HG03558 (cell line): ENCODE results near the gene LGALS4.
"Not testable (repeated sequence)": the region's sequence is repeated elsewhere in the genome, so short reads cannot be mapped to it uniquely, and the experiment has no call there.

ENCODE experiments used
- ATAC-seq: cut with Tn5 transposase; IDR thresholded peaks from one replicate; pipeline ENCODE4 v1.9.1; 2021; ENCODE audit warnings: moderate number of reproducible peaks; ENCODE audit not compliant: unreplicated experiment; ENCODE audit errors: extremely low read depth

The LGALS4 gene

DNA sequence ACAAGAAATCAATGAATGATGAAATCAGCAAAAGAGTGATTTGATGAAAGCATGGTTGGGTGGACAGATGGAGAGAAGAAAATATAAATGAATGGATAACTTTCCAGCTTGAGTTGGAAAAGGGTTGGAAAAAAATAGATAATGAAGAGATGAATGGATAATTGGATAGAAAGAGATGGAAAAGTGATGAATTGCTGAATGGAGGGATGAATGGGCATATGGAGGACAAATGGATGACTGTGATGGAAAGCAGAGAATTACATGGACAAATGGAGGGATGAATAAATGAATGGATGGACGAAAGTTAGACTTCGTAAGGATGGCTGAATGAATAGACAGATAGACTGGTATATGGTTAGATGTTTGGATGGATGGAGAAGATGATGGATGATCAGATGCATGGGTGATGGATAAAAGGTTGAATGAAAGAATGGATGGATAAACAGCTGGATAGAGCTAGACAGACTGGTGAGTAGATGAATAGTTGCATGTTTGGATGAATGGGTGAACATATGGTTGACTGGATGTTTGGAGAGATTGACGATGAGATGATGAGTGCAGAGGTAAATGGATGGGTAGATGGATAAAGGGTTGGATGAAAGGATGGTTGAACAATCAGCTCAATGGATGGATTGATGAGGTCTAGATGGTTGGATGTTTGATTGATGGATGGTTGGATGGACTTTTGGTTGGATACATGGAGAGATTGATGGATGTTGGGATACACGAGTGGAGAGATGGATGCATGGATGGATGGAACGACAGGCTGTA, 12.0 kb downstream of the LGALS4 start:
- no peak for ATAC-seq

DNA sequence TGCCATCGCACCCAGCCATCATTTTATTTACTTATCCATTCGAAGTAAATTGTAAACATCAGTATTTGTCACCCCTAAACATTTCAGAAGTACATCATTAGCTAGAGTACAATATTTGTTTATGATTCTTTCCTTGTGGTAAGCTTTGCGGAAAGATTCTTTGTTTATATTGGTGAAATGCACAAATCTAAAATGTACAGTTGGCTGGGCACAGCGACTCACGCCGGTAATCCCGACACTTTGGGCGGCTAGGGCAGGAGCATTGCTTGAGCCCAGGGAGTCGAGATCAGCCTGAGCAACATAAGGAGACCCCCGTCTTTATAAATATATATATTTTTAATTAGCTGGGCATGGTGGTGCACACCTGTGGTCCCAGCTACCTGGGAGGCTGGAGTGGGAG, 13.6 kb downstream of the LGALS4 start:
- ATAC-seq = no peak

DNA sequence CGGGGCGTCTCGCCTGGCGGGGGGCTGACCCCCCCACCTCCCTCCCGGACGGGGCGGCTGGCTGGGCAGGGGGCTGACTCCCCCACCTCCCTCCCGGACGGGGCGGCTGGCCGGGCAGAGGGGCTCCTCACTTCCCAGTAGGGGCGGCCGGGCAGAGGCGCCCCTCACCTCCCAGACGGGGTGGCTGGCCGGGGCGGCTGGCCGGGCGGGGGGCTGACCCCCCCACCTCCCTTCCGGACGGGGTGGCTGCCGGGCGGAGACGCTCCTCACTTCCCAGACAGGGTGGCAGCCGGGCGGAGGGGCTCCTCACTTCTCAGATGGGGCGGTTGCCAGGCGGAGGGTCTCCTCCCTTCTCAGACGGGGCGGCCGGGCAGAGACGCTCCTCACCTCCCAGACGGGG, 15.0 kb downstream of the LGALS4 start:
- ATAC-seq = not testable (repeated sequence)

DNA sequence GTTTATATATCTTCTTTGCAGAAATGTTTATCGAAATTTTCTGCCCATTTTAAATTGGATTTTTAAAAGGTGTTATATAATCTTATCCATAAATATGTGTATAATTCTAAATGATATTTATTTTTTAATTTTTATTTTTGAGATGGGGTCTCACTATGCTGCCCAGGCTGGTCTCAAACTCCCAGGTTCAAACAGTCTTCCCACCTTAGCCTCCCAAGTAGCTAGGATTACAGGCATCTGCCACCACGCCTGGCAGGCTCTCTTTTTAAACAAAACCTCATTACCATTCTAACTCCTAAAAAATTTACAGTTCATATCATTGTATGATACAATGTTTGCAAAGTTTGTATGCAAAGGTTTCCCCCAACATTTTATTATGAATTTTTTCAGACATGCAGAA, 16.6 kb downstream of the LGALS4 start:
- ATAC-seq = no peak

DNA sequence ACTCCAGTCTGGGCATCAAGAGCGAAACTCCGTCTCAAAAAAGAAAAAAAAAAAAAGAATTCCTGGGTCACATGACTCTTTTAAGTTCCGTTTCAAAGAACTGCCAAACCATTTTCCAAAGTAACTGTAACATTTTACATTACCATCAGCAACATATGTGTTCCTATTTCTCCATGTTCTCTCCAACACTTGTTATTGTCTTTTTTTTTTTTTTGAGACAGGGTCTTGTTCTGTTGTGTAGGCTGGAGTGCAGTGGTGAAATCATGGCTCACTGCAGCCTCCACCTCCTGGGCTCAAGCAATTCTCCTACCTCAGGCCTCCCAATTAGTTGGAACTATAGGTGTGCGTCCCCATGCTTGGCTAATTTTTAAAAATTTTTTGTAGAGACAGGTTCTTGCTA, 17.2 kb downstream of the LGALS4 start:
- no peak for ATAC-seq

DNA sequence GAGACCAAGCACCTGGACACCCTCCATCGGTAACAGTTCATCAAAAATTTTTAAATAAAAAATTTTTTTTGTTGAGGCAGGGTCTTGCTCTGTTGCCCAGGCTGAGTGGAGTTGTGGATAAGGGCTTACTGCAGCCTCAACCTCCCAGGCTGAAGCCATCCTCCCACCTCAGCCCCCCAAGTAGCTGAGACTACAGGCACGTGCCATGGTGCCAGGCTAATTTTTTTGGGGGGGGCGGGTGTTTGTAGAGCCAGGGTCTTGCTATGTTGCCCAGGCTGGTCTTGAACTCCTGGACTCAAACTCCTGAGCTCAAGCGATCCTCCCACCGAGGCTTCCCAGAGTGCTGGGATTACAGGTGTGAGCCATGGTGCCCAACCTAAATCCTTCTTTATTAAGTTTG, 19.1 kb downstream of the LGALS4 start:
- ATAC-seq = no peak

DNA sequence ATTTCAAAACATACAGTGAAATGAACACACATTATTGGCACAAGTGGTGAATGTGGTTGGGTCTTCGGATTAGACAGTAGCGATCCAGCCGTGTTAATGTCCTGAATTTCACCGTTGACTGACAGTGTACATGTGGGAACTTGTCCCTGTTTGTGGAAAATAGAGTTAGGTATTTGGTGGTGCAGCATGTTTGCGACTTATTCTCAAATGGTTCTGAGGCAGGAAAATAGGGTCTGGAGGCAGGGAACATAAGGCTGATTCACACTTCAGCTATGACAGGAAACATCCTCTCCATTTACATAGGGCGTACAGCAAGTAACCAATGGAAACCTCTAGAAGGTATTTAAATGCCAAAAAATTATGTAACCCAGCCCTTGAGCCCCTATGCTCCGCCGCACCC, 19.6 kb downstream of the LGALS4 start:
- ATAC-seq = no peak

DNA sequence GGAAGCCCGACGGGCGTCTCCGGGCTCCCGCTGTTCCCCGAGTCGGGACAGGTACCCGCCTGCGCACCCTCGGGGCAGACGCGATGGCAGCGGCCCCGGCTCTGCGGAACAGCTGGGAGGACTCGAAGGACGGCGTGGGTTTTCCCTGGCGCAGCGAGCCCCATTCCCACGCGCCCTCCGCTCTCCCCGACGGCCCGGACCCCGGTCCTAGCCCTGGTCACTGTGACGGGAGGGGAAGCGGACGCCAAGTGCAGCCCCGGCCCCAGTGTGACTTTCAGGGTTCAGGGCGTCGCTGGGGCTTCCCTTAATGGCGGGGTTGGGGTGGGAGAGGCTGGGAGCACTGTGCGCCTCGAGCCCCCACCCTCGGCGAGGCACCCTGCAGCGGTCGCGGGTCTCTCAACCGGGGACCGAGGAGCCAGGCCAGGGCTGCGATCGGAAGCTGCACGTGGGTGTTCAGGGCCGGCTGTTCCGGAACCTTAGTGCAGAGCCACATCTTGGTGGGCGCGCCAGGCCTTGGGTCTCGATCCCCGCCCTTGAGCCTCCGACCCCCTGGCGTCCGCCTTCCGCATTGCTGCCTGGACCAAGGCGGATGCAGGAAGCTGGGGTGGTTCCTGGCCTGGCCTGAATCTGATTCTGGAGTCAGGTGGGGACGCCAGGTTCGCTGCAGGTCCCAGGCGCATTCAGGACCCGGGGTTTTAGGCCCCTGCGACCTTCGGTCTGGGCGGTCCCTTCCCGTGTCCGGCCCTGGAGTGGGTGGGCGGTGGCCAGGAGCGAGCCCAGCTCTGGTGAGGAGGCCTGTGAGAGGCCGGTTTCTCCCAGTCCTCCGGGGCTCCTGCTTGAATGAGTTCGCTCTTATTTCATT, 20.3 kb downstream of the LGALS4 start:
- no peak for ATAC-seq

DNA sequence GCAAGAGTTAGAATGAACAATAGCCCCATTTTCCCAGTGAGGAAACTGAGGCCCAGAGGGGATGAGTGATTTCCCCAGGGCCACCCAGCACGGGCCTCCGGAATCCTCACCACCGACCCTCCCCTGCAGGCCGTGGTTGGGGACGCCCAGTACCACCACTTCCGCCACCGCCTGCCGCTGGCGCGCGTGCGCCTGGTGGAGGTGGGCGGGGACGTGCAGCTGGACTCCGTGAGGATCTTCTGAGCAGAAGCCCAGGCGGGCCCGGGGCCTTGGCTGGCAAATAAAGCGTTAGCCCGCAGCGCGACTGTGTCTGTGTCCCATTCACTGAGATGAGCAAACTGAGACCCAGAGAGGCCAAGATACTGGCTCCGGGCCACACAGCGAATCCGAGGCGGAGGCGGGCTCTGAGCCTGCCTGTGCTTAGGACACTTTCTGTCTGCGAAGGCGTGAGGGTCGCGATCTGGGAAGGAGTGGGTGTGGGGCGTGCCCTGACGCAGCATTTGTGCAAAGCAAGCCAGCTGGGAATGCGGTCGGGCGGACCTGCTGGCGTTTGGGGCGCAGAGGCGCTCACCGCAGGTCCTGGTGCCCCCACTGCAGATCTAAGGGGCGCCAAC, 21.2 kb downstream of the LGALS4 start:
- not testable (repeated sequence) for ATAC-seq

DNA sequence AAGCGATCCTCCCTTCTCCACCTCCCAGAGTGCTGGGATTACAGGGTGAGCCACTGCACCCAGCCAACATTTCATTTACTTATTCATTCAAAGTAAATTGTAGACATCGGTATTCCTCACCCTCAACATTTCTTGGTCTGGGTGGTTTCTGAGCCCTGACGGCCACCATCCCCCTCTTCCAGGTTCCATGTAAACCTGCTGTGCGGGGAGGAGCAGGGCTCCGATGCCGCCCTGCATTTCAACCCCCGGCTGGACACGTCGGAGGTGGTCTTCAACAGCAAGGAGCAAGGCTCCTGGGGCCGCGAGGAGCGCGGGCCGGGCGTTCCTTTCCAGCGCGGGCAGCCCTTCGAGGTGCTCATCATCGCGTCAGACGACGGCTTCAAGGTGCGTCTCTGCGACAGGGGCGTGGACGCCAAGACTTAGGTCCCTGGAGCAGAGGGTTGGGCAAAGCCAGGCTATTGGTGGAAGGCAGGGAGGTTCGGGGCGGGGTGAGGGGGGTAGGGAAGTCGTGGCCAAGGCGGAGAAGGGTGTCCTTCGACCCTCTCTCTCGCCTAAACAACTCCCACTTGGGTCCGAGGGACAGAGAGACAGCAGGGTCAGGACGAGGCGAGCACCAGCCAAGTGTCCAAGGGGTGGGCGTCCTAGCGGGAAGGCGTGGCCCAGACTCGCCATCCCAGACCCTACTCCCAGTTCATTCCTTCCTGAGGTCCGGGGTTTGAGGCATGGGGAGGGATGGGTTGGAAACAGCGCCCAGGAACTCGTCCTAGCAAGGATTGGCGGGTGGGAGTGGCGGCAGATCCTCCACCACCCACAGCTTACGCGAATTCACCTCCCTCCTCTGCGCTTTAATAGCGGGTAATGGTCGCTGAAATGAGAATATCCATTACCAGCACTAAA, 22.0 kb downstream of the LGALS4 start:
- not testable (repeated sequence) for ATAC-seq

DNA sequence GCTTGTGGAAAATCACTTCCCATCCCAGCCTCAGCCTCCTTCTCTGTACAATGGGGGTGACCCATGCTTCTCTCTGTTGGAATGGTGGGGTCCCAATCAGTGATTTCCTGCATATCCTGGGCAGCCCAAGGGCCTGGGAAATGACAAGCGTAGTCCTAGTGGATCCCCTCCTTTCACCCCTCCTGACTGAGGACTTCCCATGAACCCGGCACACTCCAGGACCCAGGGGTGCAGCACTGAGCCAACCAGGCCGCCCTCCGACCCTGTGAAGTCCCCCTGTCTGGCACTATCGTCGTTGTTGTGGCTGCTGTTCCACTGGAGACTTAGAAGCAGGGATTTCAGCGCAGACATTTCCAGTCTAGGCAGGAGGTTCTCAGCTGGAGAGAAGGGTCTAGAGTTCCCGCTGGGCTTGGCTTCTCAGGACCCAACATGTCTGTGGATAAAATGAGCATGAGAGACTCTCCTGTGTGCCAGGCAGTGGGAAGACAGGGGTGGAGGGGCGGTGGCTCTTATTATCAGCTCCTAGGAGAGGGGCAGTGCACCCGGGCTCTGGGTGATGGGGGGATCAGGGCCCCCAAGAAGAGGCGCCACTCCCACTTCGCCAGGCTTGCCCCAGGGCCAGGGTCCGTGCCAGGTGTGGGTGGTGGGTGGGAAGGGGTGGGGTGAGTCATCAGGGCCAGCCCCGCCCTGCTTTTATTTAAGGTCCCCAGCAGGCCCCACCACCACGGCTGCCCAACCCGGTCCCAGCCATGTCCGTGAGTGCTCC, 24.1 kb downstream of the LGALS4 start, which contains the start of gene LGALS7B:
TSS of gene LGALS7B (plus strand) at position 723 of the 766 bp plus-strand sequence. CDS start at position 750, 27 bp downstream.
- ATAC-seq = no peak

DNA sequence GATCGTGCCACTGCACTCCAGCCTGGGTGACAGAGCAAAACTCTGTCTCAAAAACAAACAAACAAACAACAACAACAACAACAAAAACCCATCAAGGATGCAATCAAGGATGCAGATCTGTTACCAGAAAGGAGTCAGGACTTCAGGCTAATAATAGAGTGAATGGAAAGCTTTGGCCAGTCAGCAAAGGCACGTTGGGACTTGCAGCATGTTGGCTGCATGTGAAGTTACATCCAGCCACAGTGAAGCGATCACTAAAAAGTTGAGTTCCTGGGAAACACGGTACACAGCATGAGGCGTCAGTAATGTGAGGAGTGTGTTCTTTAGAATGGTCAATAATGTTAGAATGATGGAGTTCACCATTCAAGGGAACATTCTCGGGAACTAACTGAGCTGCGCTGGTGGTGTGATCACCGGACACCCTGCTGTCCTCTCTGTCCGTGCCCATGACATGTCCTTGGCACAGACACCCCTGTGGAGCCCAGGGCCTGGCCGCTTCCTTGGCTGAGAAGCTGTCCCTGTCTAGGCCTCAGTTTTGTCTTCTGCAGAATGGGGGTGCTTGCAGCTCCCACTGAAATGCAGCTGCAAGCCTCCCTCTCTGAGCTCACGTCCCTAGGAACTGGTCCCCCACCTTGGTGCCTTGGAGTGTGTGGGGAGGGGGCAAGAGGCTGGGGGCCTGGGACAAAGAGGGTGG, 26.0 kb downstream of the LGALS4 start:
- ATAC-seq = no peak

DNA sequence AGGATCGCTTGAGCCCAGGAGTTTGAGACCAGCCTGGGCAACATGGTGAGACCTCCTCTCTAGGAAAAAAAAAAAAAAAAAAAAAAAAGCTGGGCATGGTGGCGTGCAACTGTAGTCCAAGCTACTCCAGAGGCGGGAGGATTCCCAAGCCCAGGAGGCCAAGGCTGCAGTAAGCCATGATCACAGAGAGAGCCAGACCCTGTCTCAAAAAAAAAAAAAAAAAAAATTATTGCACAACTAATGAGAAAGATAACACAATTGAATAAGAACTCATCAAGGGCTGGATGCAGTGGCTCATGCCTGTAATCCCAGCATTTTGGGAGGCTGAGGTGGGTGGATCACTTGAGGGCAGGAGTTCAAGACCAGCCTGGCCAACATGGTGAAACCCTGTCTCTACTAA, 26.7 kb downstream of the LGALS4 start:
- not testable (repeated sequence) for ATAC-seq

DNA sequence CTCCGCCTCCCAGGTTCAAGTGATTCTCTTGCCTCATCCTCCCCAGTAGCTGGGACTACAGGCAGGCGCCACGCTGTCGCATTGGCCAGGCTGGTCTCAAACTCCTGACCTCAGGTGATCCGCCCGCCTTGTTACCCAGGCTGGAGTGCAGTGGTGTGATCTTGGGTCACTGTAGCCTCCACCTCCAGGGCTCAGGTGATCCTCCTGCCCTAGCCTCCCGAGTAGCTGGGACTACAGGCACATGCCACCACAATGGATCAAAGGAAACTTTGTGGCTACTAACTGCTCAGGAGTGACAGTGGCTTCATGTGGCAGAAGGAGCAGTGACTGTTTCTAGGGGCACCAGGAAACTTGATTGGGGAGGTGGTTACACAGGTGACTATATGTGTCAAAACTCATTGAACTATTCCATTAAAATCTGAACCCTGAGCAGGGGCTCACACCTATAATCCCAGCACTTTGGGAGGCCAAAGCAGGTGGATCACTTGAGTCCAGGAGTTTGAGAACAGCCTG, 27.5 kb downstream of the LGALS4 start:
- ATAC-seq = no peak

DNA sequence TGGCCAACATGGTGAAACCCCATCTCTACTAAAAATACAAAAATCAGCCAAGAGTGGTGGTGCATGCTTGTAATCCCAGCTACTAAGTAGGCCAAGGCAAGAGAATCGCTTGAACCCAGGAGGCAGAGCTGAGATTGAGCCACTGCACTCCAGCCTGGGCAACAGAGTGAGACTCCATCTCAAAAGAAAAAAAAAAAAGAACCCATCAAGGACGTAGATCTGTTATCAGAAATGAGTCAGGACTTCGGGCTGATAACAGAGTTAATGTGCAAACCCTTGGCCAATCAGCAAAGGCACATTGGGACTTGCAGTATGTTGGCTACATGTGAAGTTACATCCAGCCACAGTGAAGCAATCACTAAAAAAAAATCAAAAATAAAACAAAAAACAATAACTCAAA, 28.5 kb downstream of the LGALS4 start:
- ATAC-seq = no peak

DNA sequence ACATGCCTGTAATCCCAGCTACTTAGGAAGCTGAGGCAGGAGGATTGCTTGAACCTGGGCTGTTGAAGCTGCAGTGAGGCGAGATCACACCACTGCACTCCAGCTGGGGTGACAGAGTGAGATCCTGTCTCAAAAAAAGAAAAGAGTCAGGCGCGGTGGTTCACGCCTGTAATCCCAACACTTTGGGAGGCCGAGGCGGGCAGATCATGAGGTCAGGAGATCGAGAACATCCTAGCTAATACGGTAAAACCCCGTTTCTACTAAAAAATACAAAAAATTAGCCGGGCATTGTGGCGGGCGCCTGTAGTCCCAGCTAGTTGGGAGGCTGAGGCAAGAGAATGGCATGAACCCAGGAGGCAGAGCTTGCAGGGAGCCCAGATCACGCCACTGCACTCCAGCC, 30.5 kb downstream of the LGALS4 start:
- ATAC-seq = not testable (repeated sequence)

DNA sequence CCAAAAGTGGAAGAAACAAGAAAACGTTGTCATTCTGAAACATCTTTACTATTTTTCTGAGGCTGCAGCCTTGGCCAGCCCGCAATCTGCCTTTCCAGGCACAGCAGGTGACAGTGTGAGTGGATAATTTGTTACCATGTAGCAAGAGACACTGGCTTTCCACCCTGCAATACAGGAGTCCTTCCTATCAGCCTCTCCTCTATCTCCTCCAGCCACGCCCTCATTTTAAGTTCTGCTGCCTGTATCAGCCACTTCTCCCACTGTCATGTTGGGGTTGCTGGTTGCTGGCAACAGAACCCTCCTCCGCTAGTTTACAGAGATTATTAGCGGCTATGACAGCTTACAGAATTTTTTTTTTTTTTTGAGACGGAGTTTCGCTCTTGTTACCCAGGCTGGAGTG, 31.7 kb downstream of the LGALS4 start:
- no peak for ATAC-seq

DNA sequence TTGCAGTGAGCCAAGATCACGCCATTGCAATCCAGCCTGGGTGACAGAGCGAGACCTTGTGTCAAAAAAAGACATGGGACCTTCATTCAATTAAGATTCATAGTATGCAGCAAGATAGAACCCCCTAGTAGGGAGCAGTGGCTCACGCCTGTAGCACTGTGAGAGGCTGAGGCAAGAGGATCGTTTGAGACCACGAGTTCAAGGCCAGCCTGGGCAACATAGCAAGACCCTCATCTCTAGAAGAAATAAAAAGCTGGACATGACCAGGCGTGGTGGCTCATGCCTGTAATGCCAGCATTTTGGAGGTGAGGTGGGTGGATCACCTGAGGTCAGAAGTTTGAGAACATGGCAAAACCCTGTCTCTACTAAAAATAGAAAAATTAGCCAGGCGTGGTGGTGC, 32.3 kb downstream of the LGALS4 start:
- ATAC-seq = no peak
